Measurements from ENCODE around the gene SLC36A2. TPM values are rescaled to one million over a fixed set of nuclear protein-coding genes. Genes with fewer than 3 reads are reported as not detected.

The SLC36A2 gene
- polyA plus RNA-seq, 2 donors = not detected

- H3K9me3 ChIP-seq (ENCODE audit: control insufficient read depth in 2 of 2, insufficient read depth in 1 of 2, low read depth in 1 of 2, low read length in 1 of 2) = no peaks in the 10 kb centered on the region
- no peak overlapping the region for H3K4me3 ChIP-seq (ENCODE audit: low read depth in 1 of 2, low read length in 2 of 2)
- 67 to 80% methylated on average over 4 of the region's 4 CpGs for WGBS, 2 donors
- no peaks in the 10 kb centered on the region for H3K36me3 ChIP-seq (ENCODE audit: control insufficient read depth in 2 of 2, insufficient read depth in 2 of 2, low read length in 1 of 2)
- H3K27ac ChIP-seq (ENCODE audit: low read depth in 2 of 2, low read length in 1 of 2) = no peak overlapping the region
- no peaks in the 10 kb centered on the region for H3K4me1 ChIP-seq (ENCODE audit: control insufficient read depth in 2 of 2, insufficient read depth in 2 of 2, low read length in 1 of 2)
- H3K27me3 ChIP-seq (ENCODE audit: control insufficient read depth in 1 of 2, insufficient read depth in 2 of 2, low read length in 2 of 2) = peaks cover 0 to 5% of the 10 kb centered on the region in 2 donors
Observed at GRCh38 chr5:151338734-151339133, 8.6 kb downstream of the SLC36A2 start.

GRCh38 chr5:151332857-151333256 is 14.5 kb downstream of the SLC36A2 start:
- WGBS, 2 donors = 88 to 90% methylated on average over 2 of the region's 2 CpGs
- no peaks in the 10 kb centered on the region for H3K36me3 ChIP-seq (ENCODE audit: control insufficient read depth in 2 of 2, insufficient read depth in 2 of 2, low read length in 1 of 2)

GRCh38 chr5:151328734-151329133 is 18.6 kb downstream of the SLC36A2 start:
- WGBS, 2 donors = 88 to 89% methylated on average over 4 of the region's 4 CpGs
- Histone ChIP-seq H3K4me3 (ENCODE audit: low read depth in 1 of 2, low read length in 2 of 2) (no peak overlapping the region), H3K36me3 (ENCODE audit: control insufficient read depth in 2 of 2, insufficient read depth in 2 of 2, low read length in 1 of 2) (no peaks in the 10 kb centered on the region), H3K4me1 (ENCODE audit: control insufficient read depth in 2 of 2, insufficient read depth in 2 of 2, low read length in 1 of 2) (no peaks in the 10 kb centered on the region), H3K27me3 (ENCODE audit: control insufficient read depth in 1 of 2, insufficient read depth in 2 of 2, low read length in 2 of 2) (no peaks in the 10 kb centered on the region), H3K9me3 (ENCODE audit: control insufficient read depth in 2 of 2, insufficient read depth in 1 of 2, low read depth in 1 of 2, low read length in 1 of 2) (no peaks in the 10 kb centered on the region), H3K27ac (ENCODE audit: low read depth in 2 of 2, low read length in 1 of 2) (no peak overlapping the region)

More at GRCh38 chr5:151332857-151333256, 14.5 kb downstream of the SLC36A2 start:
- Histone ChIP-seq H3K4me1 (ENCODE audit: control insufficient read depth in 2 of 2, insufficient read depth in 2 of 2, low read length in 1 of 2) (no peaks in the 10 kb centered on the region), H3K9me3 (ENCODE audit: control insufficient read depth in 2 of 2, insufficient read depth in 1 of 2, low read depth in 1 of 2, low read length in 1 of 2) (no peaks in the 10 kb centered on the region), H3K4me3 (ENCODE audit: low read depth in 1 of 2, low read length in 2 of 2) (no peak overlapping the region), H3K27me3 (ENCODE audit: control insufficient read depth in 1 of 2, insufficient read depth in 2 of 2, low read length in 2 of 2) (no peaks in the 10 kb centered on the region), H3K27ac (ENCODE audit: low read depth in 2 of 2, low read length in 1 of 2) (no peak overlapping the region)

- H3K36me3 ChIP-seq (ENCODE audit: control insufficient read depth in 2 of 2, insufficient read depth in 2 of 2, low read length in 1 of 2) = no peaks in the 10 kb centered on the region
- H3K27ac ChIP-seq (ENCODE audit: low read depth in 2 of 2, low read length in 1 of 2) = no peak overlapping the region
- no peaks in the 10 kb centered on the region for H3K9me3 ChIP-seq (ENCODE audit: control insufficient read depth in 2 of 2, insufficient read depth in 1 of 2, low read depth in 1 of 2, low read length in 1 of 2)
- H3K4me1 ChIP-seq (ENCODE audit: control insufficient read depth in 2 of 2, insufficient read depth in 2 of 2, low read length in 1 of 2) = no peaks in the 10 kb centered on the region
- no peak overlapping the region for H3K4me3 ChIP-seq (ENCODE audit: low read depth in 1 of 2, low read length in 2 of 2)
- no peaks in the 10 kb centered on the region for H3K27me3 ChIP-seq (ENCODE audit: control insufficient read depth in 1 of 2, insufficient read depth in 2 of 2, low read length in 2 of 2)
- WGBS, 2 donors = 57 to 62% methylated on average over 2 of the region's 2 CpGs
Observed at GRCh38 chr5:151327585-151327984, 19.8 kb downstream of the SLC36A2 start.

- Histone ChIP-seq H3K9me3 (ENCODE audit: control insufficient read depth in 2 of 2, insufficient read depth in 1 of 2, low read depth in 1 of 2, low read length in 1 of 2) (no peaks in the 10 kb centered on the region), H3K4me3 (ENCODE audit: low read depth in 1 of 2, low read length in 2 of 2) (no peak overlapping the region), H3K27ac (ENCODE audit: low read depth in 2 of 2, low read length in 1 of 2) (no peak overlapping the region), H3K4me1 (ENCODE audit: control insufficient read depth in 2 of 2, insufficient read depth in 2 of 2, low read length in 1 of 2) (peaks cover 0 to 3% of the 10 kb centered on the region in 2 donors), H3K36me3 (ENCODE audit: control insufficient read depth in 2 of 2, insufficient read depth in 2 of 2, low read length in 1 of 2) (no peaks in the 10 kb centered on the region), H3K27me3 (ENCODE audit: control insufficient read depth in 1 of 2, insufficient read depth in 2 of 2, low read length in 2 of 2) (no peaks in the 10 kb centered on the region)
- 92 to 95% methylated on average over 3 of the region's 3 CpGs for WGBS, 2 donors
Observed at GRCh38 chr5:151326266-151326665, 21.1 kb downstream of the SLC36A2 start.

GRCh38 chr5:151320481-151320880 is 26.9 kb downstream of the SLC36A2 start:
- peaks cover 0 to 3% of the 10 kb centered on the region in 2 donors for H3K4me1 ChIP-seq (ENCODE audit: control insufficient read depth in 2 of 2, insufficient read depth in 2 of 2, low read length in 1 of 2)
- WGBS, 2 donors = 89 to 91% methylated on average over 4 of the region's 4 CpGs
- H3K27me3 ChIP-seq (ENCODE audit: control insufficient read depth in 1 of 2, insufficient read depth in 2 of 2, low read length in 2 of 2) = no peaks in the 10 kb centered on the region
- H3K9me3 ChIP-seq (ENCODE audit: control insufficient read depth in 2 of 2, insufficient read depth in 1 of 2, low read depth in 1 of 2, low read length in 1 of 2) = no peaks in the 10 kb centered on the region
- no peaks in the 10 kb centered on the region for H3K36me3 ChIP-seq (ENCODE audit: control insufficient read depth in 2 of 2, insufficient read depth in 2 of 2, low read length in 1 of 2)
- H3K4me3 ChIP-seq (ENCODE audit: low read depth in 1 of 2, low read length in 2 of 2) = no peak overlapping the region
- H3K27ac ChIP-seq (ENCODE audit: low read depth in 2 of 2, low read length in 1 of 2) = no peak overlapping the region

- H3K27me3 ChIP-seq (ENCODE audit: control insufficient read depth in 1 of 2, insufficient read depth in 2 of 2, low read length in 2 of 2) = no peaks in the 10 kb centered on the region
- H3K9me3 ChIP-seq (ENCODE audit: control insufficient read depth in 2 of 2, insufficient read depth in 1 of 2, low read depth in 1 of 2, low read length in 1 of 2) = no peaks in the 10 kb centered on the region
- WGBS, 2 donors = 59 to 67% methylated on average over 2 of the region's 2 CpGs
- H3K4me1 ChIP-seq (ENCODE audit: control insufficient read depth in 2 of 2, insufficient read depth in 2 of 2, low read length in 1 of 2) = peaks cover 0 to 3% of the 10 kb centered on the region in 2 donors
- H3K27ac ChIP-seq (ENCODE audit: low read depth in 2 of 2, low read length in 1 of 2) = no peak overlapping the region
- H3K36me3 ChIP-seq (ENCODE audit: control insufficient read depth in 2 of 2, insufficient read depth in 2 of 2, low read length in 1 of 2) = no peaks in the 10 kb centered on the region
- H3K4me3 ChIP-seq (ENCODE audit: low read depth in 1 of 2, low read length in 2 of 2) = no peak overlapping the region
Observed at GRCh38 chr5:151318850-151319732, 28.3 kb downstream of the SLC36A2 start.

GRCh38 chr5:151317871-151318270 is 29.5 kb downstream of the SLC36A2 start:
- H3K9me3 ChIP-seq (ENCODE audit: control insufficient read depth in 2 of 2, insufficient read depth in 1 of 2, low read depth in 1 of 2, low read length in 1 of 2) = no peaks in the 10 kb centered on the region
- H3K4me3 ChIP-seq (ENCODE audit: low read depth in 1 of 2, low read length in 2 of 2) = no peak overlapping the region
- no peak overlapping the region for H3K27ac ChIP-seq (ENCODE audit: low read depth in 2 of 2, low read length in 1 of 2)
- no peaks in the 10 kb centered on the region for H3K36me3 ChIP-seq (ENCODE audit: control insufficient read depth in 2 of 2, insufficient read depth in 2 of 2, low read length in 1 of 2)
- H3K27me3 ChIP-seq (ENCODE audit: control insufficient read depth in 1 of 2, insufficient read depth in 2 of 2, low read length in 2 of 2) = no peaks in the 10 kb centered on the region
- 66 to 67% methylated on average over 2 of the region's 2 CpGs for WGBS, 2 donors
- H3K4me1 ChIP-seq (ENCODE audit: control insufficient read depth in 2 of 2, insufficient read depth in 2 of 2, low read length in 1 of 2) = peaks cover 0 to 3% of the 10 kb centered on the region in 2 donors

- WGBS, 2 donors = 45 to 55% methylated on average over 8 of the region's 8 CpGs
- Histone ChIP-seq H3K36me3 (ENCODE audit: control insufficient read depth in 2 of 2, insufficient read depth in 2 of 2, low read length in 1 of 2) (no peaks in the 10 kb centered on the region), H3K9me3 (ENCODE audit: control insufficient read depth in 2 of 2, insufficient read depth in 1 of 2, low read depth in 1 of 2, low read length in 1 of 2) (no peaks in the 10 kb centered on the region), H3K4me3 (ENCODE audit: low read depth in 1 of 2, low read length in 2 of 2) (no peak overlapping the region), H3K27me3 (ENCODE audit: control insufficient read depth in 1 of 2, insufficient read depth in 2 of 2, low read length in 2 of 2) (no peaks in the 10 kb centered on the region), H3K27ac (ENCODE audit: low read depth in 2 of 2, low read length in 1 of 2) (no peak overlapping the region), H3K4me1 (ENCODE audit: control insufficient read depth in 2 of 2, insufficient read depth in 2 of 2, low read length in 1 of 2) (no peaks in the 10 kb centered on the region)
Observed at GRCh38 chr5:151315998-151316597, 31.3 kb downstream of the SLC36A2 start.
